ENCODE measurements around the gene DNAJC13.

DNA sequence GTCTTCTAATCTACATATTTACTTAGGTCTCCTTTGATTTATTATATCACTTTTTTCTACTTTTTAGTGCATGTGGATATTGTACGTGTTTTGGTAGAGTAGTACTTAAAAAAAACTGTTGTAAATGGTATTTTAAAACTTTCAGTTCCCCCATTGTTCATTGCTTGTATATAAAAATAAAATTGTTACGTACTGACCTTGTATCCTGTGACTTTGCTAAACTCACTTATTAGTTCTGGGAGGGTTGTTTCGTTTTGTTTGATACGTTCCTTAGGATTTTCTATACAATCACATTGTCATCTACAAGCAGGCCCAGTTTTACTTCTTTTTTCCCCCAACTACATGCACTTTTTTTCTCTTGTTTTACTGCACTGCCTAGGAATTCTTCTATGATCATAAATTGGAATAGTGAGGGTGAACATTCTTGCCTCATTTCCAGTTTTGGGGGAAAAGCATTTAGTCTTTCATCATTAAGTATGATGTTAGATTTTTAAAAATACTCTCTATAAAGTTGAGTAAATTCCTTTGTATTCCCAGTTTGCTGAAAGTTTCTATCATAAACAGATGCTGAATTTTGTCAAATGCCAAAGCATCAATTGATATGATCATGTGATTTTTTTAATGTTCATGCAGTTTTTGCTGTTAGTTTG is 146.2 kb downstream of the DNAJC13 start:
- TF ChIP-seq GABPB1 (CRISPR knock-in tag; IDR thresholded peaks at IDR 0.05) (no peak), TEAD4 (CRISPR knock-in tag; IDR thresholded peaks at IDR 0.05) (no peak), ESRRA (CRISPR knock-in tag; IDR thresholded peaks at IDR 0.05; ENCODE audit: borderline replicate concordance) (no peak), ZNF138 (CRISPR knock-in tag; conservative IDR thresholded peaks at IDR 0.05) (no peak)
- TF ChIP-seq, protein P1, sequence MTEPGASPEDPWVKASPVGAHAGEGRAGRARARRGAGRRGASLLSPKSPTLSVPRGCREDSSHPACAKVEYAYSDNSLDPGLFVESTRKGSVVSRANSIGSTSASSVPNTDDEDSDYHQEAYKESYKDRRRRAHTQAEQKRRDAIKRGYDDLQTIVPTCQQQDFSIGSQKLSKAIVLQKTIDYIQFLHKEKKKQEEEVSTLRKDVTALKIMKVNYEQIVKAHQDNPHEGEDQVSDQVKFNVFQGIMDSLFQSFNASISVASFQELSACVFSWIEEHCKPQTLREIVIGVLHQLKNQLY (CRISPR knock-in tag; IDR thresholded peaks at IDR 0.05) = no peak
- TF ChIP-seq, protein P2, sequence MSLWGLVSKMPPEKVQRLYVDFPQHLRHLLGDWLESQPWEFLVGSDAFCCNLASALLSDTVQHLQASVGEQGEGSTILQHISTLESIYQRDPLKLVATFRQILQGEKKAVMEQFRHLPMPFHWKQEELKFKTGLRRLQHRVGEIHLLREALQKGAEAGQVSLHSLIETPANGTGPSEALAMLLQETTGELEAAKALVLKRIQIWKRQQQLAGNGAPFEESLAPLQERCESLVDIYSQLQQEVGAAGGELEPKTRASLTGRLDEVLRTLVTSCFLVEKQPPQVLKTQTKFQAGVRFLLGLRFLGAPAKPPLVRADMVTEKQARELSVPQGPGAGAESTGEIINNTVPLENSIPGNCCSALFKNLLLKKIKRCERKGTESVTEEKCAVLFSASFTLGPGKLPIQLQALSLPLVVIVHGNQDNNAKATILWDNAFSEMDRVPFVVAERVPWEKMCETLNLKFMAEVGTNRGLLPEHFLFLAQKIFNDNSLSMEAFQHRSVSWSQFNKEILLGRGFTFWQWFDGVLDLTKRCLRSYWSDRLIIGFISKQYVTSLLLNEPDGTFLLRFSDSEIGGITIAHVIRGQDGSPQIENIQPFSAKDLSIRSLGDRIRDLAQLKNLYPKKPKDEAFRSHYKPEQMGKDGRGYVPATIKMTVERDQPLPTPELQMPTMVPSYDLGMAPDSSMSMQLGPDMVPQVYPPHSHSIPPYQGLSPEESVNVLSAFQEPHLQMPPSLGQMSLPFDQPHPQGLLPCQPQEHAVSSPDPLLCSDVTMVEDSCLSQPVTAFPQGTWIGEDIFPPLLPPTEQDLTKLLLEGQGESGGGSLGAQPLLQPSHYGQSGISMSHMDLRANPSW (CRISPR knock-in tag; conservative IDR thresholded peaks at IDR 0.05; ENCODE audit: low read depth) = no peak
